ENCODE measurements around the gene DELE1.
"Not testable (repeated sequence)": the region's sequence is repeated elsewhere in the genome, so short reads cannot be mapped to it uniquely, and the experiment has no call there.

Gene DELE1

GRCh38 chr5:141890429-141890828 is 33.2 kb upstream of the DELE1 start:
- DNase-seq = not testable (repeated sequence)

GRCh38 chr5:141897425-141897824 is 26.2 kb upstream of the DELE1 start:
- no peak for DNase-seq

GRCh38 chr5:141898448-141899049 is 25.1 kb upstream of the DELE1 start:
- no peak for DNase-seq

DNA sequence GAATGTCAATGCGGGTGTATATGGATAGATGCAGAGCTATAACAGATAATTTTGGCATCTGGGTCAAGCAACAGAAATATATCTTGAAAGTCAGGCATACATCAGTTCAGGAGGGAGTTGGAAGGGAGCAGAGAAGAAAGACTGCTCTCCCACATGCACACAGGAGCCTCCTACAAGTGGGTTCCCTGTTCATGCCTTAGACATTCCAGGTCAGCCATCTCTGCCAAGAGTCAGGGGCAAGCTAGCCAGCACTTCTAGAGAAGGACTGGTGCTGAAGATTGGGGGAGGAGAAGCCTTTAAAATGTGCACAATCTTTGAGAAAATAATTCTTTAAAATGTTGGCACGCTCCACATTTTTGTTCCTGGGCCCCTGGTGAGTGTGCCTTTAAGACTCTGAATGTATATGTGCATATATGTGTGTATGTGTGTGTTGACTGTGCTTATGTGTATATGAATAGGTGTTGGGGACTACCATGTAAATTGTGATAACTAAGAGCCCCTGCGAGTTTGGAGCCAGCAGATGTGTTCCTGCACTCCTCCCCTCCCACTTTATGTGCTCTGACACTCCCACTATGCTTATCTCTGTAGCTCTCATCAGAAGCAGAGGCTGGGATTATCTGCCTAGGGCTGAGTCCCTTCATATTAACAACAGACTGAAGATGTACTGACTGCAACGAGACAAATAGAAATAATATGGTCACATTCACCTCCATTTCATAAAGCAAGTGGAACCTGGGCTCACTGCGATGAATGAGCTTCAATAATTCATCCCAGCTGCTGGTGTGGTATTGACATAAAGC is 21.5 kb upstream of the DELE1 start:
- DNase-seq = no peak

DNA sequence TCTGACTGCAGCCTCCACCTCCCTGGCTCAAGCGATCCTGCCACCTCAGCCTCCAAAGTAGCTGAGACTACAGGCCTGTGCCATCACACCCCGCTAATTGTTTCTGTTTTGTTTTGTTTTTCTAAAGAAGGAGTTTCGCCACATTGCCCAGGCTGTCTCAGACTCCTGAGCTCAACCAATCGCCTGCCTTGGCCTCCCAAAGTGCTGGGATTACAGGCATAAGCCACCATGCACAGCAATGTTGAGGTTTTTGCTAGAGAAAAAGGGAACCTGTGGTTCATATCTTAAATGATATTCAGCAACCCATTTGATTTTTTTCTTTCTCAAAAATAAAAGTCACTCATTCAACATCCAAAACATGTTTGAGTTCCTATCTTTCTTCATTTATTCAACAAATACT is 20.4 kb upstream of the DELE1 start:
- no peak for DNase-seq

- DNase-seq = no peak
Observed at GRCh38 chr5:141904551-141904950, 19.1 kb upstream of the DELE1 start.

- no peak for DNase-seq
Observed at GRCh38 chr5:141906517-141906916, 17.2 kb upstream of the DELE1 start.

DNA sequence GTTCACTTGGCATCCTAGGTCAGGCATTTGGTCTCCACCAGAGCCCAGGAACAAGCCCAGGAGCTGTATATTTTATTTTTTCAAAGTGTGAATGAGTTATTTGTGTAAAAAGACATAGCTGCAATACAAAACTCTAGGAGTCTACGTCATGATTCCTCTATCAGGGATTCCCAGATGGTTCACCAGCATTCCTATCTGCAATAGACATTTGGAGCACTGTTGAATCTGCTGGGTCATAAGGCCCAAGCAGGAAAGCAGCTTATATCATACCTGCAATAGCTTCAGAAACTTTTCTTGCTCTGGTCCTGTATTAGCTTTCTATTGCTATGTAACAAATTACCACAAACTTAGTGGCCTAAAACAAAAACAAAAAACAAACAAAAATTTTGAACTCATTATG is 16.7 kb upstream of the DELE1 start:
- DNase-seq = no peak

GRCh38 chr5:141908796-141909195 is 14.9 kb upstream of the DELE1 start:
- no peak for DNase-seq

DNA sequence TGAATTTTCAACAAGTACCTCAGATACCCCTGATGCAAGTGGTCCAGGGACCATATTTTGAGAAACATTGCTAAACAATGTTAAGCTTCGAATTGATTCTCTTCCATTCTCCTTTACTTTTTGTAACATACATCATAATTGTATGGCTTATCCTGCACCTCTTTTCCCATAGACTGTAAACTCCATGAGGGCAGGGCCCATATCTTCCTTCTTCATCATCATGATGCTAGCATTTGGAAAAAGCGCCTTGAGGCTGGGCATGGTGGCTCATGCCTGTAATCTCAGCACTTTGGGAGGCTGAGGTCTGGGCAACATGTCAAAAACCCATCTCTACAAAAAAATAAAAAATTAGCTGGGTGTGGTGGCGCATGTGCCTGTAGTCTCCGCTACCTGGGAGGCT is 14.5 kb upstream of the DELE1 start:
- no peak for DNase-seq

DNA sequence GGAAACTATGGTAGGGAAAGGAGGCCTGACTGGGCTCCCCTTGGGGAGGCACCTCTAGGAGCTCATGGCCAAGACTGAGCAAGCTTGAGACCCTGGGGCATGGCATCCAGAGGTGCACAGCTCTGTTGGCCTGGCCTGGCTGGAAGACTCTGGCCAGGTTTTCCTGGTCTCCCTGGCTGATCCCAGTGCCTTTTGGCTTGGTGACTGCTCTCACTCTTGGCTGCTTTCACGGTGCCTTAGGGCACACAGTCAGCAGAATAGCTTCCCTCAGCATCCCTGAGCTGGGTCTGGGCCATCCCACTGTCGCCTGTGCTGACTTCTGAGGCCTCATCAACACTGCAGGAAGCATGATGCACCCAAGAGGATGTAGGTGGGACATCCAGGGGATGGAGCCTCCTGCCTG is 13.4 kb upstream of the DELE1 start:
- no peak for DNase-seq

GRCh38 chr5:141913560-141914198 is 10.0 kb upstream of the DELE1 start:
- DNase-seq = no peak

- no peak for DNase-seq
Observed at GRCh38 chr5:141914199-141914743, 9.4 kb upstream of the DELE1 start.

- no peak for DNase-seq
Observed at GRCh38 chr5:141914797-141915196, 8.9 kb upstream of the DELE1 start.

GRCh38 chr5:141915881-141916336 is 7.8 kb upstream of the DELE1 start:
- no peak for DNase-seq

DNA sequence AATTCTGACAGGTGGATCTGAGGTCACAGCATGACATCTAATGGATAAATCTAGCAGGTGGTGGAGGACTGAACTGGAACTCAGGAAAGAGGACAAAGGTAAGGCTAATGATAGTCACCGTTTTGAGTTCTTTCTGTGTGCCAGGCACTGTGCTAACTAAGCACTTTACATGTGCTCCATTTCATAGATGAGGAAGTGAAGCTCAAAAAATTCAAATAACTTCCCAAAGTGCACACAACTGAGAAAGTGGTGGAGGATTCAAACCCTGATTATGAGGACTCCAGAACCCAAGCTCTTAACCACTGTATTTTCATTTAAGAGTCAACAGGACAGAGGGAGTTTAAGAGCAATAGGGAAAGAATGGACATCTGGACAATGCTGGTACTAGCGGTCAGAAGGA is 7.1 kb upstream of the DELE1 start:
- DNase-seq = no peak

- DNase-seq = no peak
Observed at GRCh38 chr5:141917760-141918159, 5.9 kb upstream of the DELE1 start.

DNA sequence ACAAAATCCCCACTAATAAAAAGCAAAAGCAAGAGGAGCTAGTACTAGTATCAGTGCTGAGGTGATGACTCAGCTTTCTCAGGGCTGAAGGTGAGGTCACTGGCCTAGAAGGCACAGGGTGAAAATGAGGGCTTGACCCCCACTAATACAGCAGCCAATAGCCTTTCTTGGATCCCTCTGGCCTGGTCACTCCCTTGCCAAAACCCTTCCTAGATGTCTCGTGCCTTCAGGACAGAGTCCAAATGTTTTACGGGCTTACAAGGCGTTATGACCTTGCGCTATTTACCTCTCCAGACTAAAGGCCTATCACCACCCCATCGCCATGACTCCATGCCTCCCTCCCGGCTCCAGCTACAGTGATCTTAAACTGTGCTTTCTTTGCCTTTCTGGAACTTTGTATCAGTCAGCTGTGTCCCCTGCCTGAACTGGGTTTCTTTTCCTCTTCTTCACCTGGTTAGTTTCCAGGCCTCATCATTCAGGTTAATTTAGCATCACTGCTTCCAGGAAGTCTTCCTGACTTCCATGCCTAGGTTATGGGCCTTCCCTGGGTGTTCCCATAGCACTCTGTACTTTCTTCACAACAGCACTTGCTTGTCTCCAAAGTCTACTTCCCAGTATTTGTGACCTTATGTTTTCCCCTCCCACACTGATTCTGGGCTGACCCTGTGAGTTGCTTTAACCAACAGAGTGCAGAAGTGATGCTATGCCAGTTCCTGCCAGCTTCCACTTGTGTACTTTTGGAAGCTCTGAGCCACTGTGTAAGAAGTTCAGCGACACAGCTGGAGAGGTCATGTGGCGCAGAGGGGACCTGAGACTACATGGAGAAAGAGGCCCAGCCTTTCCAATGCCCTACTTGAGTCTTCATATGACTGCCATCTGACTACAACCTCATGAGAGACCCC is 4.2 kb upstream of the DELE1 start:
- no peak for DNase-seq

- DNase-seq = no peak
Observed at GRCh38 chr5:141920771-141921170, 2.9 kb upstream of the DELE1 start.

- DNase-seq = not testable (repeated sequence)
Observed at GRCh38 chr5:141922827-141923447, 734 bp upstream of the DELE1 start.

DNA sequence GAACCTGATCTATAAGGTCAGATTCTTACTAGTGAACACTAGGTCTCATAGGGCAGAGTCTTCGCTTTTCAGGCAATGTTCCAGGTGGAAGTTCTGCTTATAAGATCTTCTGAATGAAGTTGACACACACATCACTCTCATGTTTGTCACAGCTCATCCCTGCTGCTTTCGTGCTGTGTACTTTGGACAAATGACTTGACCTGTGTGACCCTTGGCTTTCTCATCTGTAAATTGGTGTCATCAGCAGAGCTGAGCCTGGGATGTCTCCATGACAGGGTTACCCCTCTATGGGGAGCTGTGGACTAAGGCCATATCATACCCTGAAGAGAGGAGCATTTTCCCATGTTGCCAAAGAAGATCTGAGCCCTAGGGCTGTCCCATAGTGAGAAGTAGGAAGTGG is 2.8 kb downstream of the DELE1 start:
- no peak for DNase-seq

DNA sequence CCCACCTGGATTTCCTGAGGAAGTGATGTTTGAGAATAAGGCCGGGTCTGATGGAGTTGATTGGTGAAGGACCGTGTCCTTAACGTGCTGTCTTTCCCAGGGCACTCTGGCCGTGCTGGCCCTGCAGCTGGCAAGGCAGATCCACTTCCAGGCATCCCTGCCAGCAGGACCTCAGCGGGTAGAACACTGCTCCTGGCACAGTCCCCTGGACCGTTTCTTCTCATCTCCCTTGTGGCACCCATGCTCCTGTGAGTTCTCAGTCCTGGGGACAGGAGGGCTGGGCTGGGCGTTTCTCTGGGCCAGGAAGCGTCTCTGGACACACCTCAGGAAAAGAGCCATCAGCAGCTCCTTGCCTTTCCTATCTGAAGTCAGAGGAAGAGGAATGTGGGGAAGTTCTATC is 4.4 kb downstream of the DELE1 start:
- no peak for DNase-seq
